AG09309 (cell line): ENCODE data around the gene CAPN13.

Source experiments
- DNase-seq: peaks from one replicate; pipeline ENCODE4 v3.0.0-alpha.2; 2010; ENCODE audit warnings: low read depth
- H3K4me3 ChIP-seq: 2 replicates; pipeline ENCODE4 v1.5.1; 2011; ENCODE audit warnings: mild to moderate bottlenecking, low read depth, low read length, moderate library complexity; ENCODE audit not compliant: control insufficient read depth
- CTCF ChIP-seq: IDR thresholded peaks from 2 replicates; pipeline ENCODE4 v1.5.1; 2011; ENCODE audit warnings: mild to moderate bottlenecking, low read depth, low read length, inconsistent platforms; ENCODE audit not compliant: insufficient read depth, control insufficient read depth; ENCODE audit errors: missing control alignments

CAPN13 gene

GRCh38 chr2:30821960-30822359 is 14.7 kb upstream of the CAPN13 start:
- DNase-seq: no peak
- H3K4me3 ChIP-seq: no peak overlapping the region
- no peak for TF ChIP-seq CTCF

GRCh38 chr2:30820381-30821055 is 13.3 kb upstream of the CAPN13 start:
- no peak for TF ChIP-seq CTCF
- no peak for DNase-seq
- H3K4me3 ChIP-seq: no peak overlapping the region

GRCh38 chr2:30809938-30810337 is 2.7 kb upstream of the CAPN13 start:
- TF ChIP-seq CTCF: no peak
- DNase-seq: no peak

GRCh38 chr2:30808695-30809094 is 1.4 kb upstream of the CAPN13 start:
- DNase-seq: no peak
- TF ChIP-seq CTCF: no peak
- H3K4me3 ChIP-seq: no peak overlapping the region

More at GRCh38 chr2:30809938-30810337, 2.7 kb upstream of the CAPN13 start:
- no peak overlapping the region for H3K4me3 ChIP-seq

GRCh38 chr2:30803281-30803680 is 4.0 kb downstream of the CAPN13 start:
- TF ChIP-seq CTCF: no peak
- DNase-seq: no peak
- no peak overlapping the region for H3K4me3 ChIP-seq

GRCh38 chr2:30802611-30803010 is 4.6 kb downstream of the CAPN13 start:
- no peak for TF ChIP-seq CTCF

GRCh38 chr2:30801821-30802455 is 5.3 kb downstream of the CAPN13 start:
- DNase-seq: no peak
- no peak for TF ChIP-seq CTCF
- H3K4me3 ChIP-seq: no peak overlapping the region

More at GRCh38 chr2:30802611-30803010, 4.6 kb downstream of the CAPN13 start:
- no peak for DNase-seq
- H3K4me3 ChIP-seq: no peak overlapping the region
